Rectal smooth muscle tissue (tissue), 1 donor: ENCODE results near the gene ARX.

ENCODE experiments used
- H3K27ac ChIP-seq: one replicate; pipeline ENCODE4 v1.7.0; 2013; ENCODE audit warnings: low read depth, low read length, inconsistent platforms
- H3K27me3 ChIP-seq: one replicate; pipeline ENCODE4 v1.7.0; 2013; ENCODE audit warnings: low read length; ENCODE audit not compliant: control insufficient read depth, insufficient read depth
- H3K36me3 ChIP-seq: one replicate; pipeline ENCODE4 v1.7.0; 2013; ENCODE audit warnings: low read length; ENCODE audit not compliant: control insufficient read depth, insufficient read depth
- H3K4me1 ChIP-seq: one replicate; pipeline ENCODE4 v1.7.0; 2013; ENCODE audit warnings: low read length; ENCODE audit not compliant: control insufficient read depth, insufficient read depth
- H3K4me3 ChIP-seq: one replicate; pipeline ENCODE4 v1.7.0; 2013; ENCODE audit warnings: low read length
- H3K9ac ChIP-seq: one replicate; pipeline ENCODE4 v1.7.0; 2013; ENCODE audit warnings: low read length

ARX gene

GRCh38 chrX:25015486-25016360 lies at the start of gene ARX:
TSS of gene ARX (minus strand) at chrX:25015965. CDS start at chrX:25015737, 228 bp downstream.
- Histone ChIP-seq H3K27ac (no peak within 1 kb of the TSS), H3K4me3 (no peak within 1 kb of the TSS), H3K27me3 (peaks cover 33% of the 10 kb centered on the region), H3K9ac (no peak within 1 kb of the TSS), H3K4me1 (no peaks in the 10 kb centered on the region), H3K36me3 (no peaks in the 10 kb centered on the region)

- H3K4me1 ChIP-seq: no peaks in the 10 kb centered on the region
- H3K4me3 ChIP-seq: no peak overlapping the region
- no peak overlapping the region for H3K9ac ChIP-seq
- H3K27ac ChIP-seq: no peak overlapping the region
- H3K36me3 ChIP-seq: no peaks in the 10 kb centered on the region
- H3K27me3 ChIP-seq: no peaks in the 10 kb centered on the region
Observed at GRCh38 chrX:25059273-25059672, 43.5 kb upstream of the ARX start.

GRCh38 chrX:25052798-25053534 lies 37.2 kb upstream of the ARX start:
- no peaks in the 10 kb centered on the region for H3K36me3 ChIP-seq
- no peaks in the 10 kb centered on the region for H3K27me3 ChIP-seq
- no peak overlapping the region for H3K4me3 ChIP-seq
- H3K4me1 ChIP-seq: no peaks in the 10 kb centered on the region
- H3K9ac ChIP-seq: no peak overlapping the region
- H3K27ac ChIP-seq: no peak overlapping the region

GRCh38 chrX:25049971-25050370 lies 34.2 kb upstream of the ARX start:
- Histone ChIP-seq H3K27ac (no peak overlapping the region), H3K36me3 (no peaks in the 10 kb centered on the region), H3K9ac (no peak overlapping the region), H3K4me3 (no peak overlapping the region), H3K27me3 (no peaks in the 10 kb centered on the region), H3K4me1 (no peaks in the 10 kb centered on the region)

GRCh38 chrX:25049357-25049756 lies 33.6 kb upstream of the ARX start:
- H3K4me3 ChIP-seq: no peak overlapping the region
- no peaks in the 10 kb centered on the region for H3K4me1 ChIP-seq
- no peak overlapping the region for H3K27ac ChIP-seq
- no peak overlapping the region for H3K9ac ChIP-seq
- H3K36me3 ChIP-seq: no peaks in the 10 kb centered on the region
- no peaks in the 10 kb centered on the region for H3K27me3 ChIP-seq

- Histone ChIP-seq H3K4me3 (no peak overlapping the region), H3K27me3 (no peaks in the 10 kb centered on the region), H3K27ac (no peak overlapping the region), H3K4me1 (no peaks in the 10 kb centered on the region), H3K36me3 (no peaks in the 10 kb centered on the region), H3K9ac (no peak overlapping the region)
Observed at GRCh38 chrX:25048178-25048577, 32.4 kb upstream of the ARX start.

- Histone ChIP-seq H3K4me1 (no peaks in the 10 kb centered on the region), H3K27me3 (no peaks in the 10 kb centered on the region), H3K4me3 (no peak overlapping the region), H3K9ac (no peak overlapping the region), H3K27ac (no peak overlapping the region), H3K36me3 (no peaks in the 10 kb centered on the region)
Observed at GRCh38 chrX:25043192-25043591, 27.4 kb upstream of the ARX start.

- no peak overlapping the region for H3K9ac ChIP-seq
- no peaks in the 10 kb centered on the region for H3K36me3 ChIP-seq
- no peaks in the 10 kb centered on the region for H3K27me3 ChIP-seq
- H3K4me3 ChIP-seq: no peak overlapping the region
- no peaks in the 10 kb centered on the region for H3K4me1 ChIP-seq
- H3K27ac ChIP-seq: no peak overlapping the region
Observed at GRCh38 chrX:25039036-25039435, 23.3 kb upstream of the ARX start.

- Histone ChIP-seq H3K27ac (no peak overlapping the region), H3K27me3 (no peaks in the 10 kb centered on the region), H3K36me3 (no peaks in the 10 kb centered on the region), H3K4me3 (no peak overlapping the region), H3K9ac (no peak overlapping the region), H3K4me1 (no peaks in the 10 kb centered on the region)
Observed at GRCh38 chrX:25034889-25035288, 19.1 kb upstream of the ARX start.

- Histone ChIP-seq H3K36me3 (no peaks in the 10 kb centered on the region), H3K9ac (no peak overlapping the region), H3K27me3 (no peaks in the 10 kb centered on the region), H3K4me1 (no peaks in the 10 kb centered on the region), H3K27ac (no peak overlapping the region), H3K4me3 (no peak overlapping the region)
Observed at GRCh38 chrX:25029288-25029825, 13.6 kb upstream of the ARX start.

- Histone ChIP-seq H3K36me3 (no peaks in the 10 kb centered on the region), H3K4me1 (no peaks in the 10 kb centered on the region)
Observed at GRCh38 chrX:25028726-25029125, 13.0 kb upstream of the ARX start.

GRCh38 chrX:25026576-25026975 lies 10.8 kb upstream of the ARX start:
- Histone ChIP-seq H3K4me3 (no peak overlapping the region), H3K9ac (no peak overlapping the region), H3K4me1 (no peaks in the 10 kb centered on the region), H3K27me3 (peaks cover 14% of the 10 kb centered on the region), H3K27ac (no peak overlapping the region), H3K36me3 (no peaks in the 10 kb centered on the region)

More at GRCh38 chrX:25028726-25029125, 13.0 kb upstream of the ARX start:
- no peak overlapping the region for H3K4me3 ChIP-seq
- no peaks in the 10 kb centered on the region for H3K27me3 ChIP-seq
- no peak overlapping the region for H3K9ac ChIP-seq
- H3K27ac ChIP-seq: no peak overlapping the region
